HUES48 (cell line): ENCODE results near the gene MAPK8IP2.
"Not testable (repeated sequence)": the region's sequence is repeated elsewhere in the genome, so short reads cannot be mapped to it uniquely, and the experiment has no call there.

Experiments
- H3K27ac ChIP-seq: one replicate; pipeline ENCODE4 v1.7.0; 2013; ENCODE audit warnings: low read depth, low read length, inconsistent platforms
- H3K27me3 ChIP-seq: 2 replicates; pipeline ENCODE4 v1.6.1; 2013; ENCODE audit warnings: mild to moderate bottlenecking, low read length; ENCODE audit not compliant: control insufficient read depth, insufficient read depth
- H3K36me3 ChIP-seq: 2 replicates; pipeline ENCODE4 v1.6.1; 2013; ENCODE audit warnings: low read length; ENCODE audit not compliant: control insufficient read depth, insufficient read depth
- H3K4me1 ChIP-seq: 2 replicates; pipeline ENCODE4 v1.6.1; 2013; ENCODE audit warnings: mild to moderate bottlenecking, low read length; ENCODE audit not compliant: control insufficient read depth, insufficient read depth
- H3K4me3 ChIP-seq: 2 replicates; pipeline ENCODE4 v1.5.1; 2013; ENCODE audit warnings: mild to moderate bottlenecking, low read depth, low read length
- H3K9ac ChIP-seq: 2 replicates; pipeline ENCODE4 v1.6.1; 2013; ENCODE audit warnings: mild to moderate bottlenecking, low read depth, low read length, moderate library complexity
- H3K9me3 ChIP-seq: 2 replicates; pipeline ENCODE4 v1.6.1; 2013; ENCODE audit warnings: low read length; ENCODE audit not compliant: control insufficient read depth, insufficient read depth

MAPK8IP2 gene

GRCh38 chr22:50608058-50608840 lies 7.7 kb downstream of the MAPK8IP2 start:
- not testable (repeated sequence) for H3K36me3 ChIP-seq, H3K4me1 ChIP-seq, H3K27ac ChIP-seq, H3K9ac ChIP-seq, H3K4me3 ChIP-seq, H3K9me3 ChIP-seq
- H3K27me3 ChIP-seq, result peaks cover 47% of the 10 kb centered on the region

- Histone ChIP-seq H3K27me3 (peaks cover 41% of the 10 kb centered on the region), H3K36me3 (no peaks in the 10 kb centered on the region), H3K9ac (no peak overlapping the region), H3K27ac (no peak overlapping the region), H3K4me1 (no peaks in the 10 kb centered on the region), H3K9me3 (no peaks in the 10 kb centered on the region), H3K4me3 (no peak overlapping the region)
These were observed 8.4 kb downstream of the MAPK8IP2 start for GRCh38 chr22:50608996-50609395.

- Histone ChIP-seq H3K4me1 (no peaks in the 10 kb centered on the region), H3K27ac (no peak overlapping the region), H3K9ac (no peak overlapping the region), H3K9me3 (no peaks in the 10 kb centered on the region), H3K4me3 (no peak overlapping the region), H3K36me3 (no peaks in the 10 kb centered on the region), H3K27me3 (peaks cover 35% of the 10 kb centered on the region)
These were observed 9.0 kb downstream of the MAPK8IP2 start for GRCh38 chr22:50609599-50609998.

DNA sequence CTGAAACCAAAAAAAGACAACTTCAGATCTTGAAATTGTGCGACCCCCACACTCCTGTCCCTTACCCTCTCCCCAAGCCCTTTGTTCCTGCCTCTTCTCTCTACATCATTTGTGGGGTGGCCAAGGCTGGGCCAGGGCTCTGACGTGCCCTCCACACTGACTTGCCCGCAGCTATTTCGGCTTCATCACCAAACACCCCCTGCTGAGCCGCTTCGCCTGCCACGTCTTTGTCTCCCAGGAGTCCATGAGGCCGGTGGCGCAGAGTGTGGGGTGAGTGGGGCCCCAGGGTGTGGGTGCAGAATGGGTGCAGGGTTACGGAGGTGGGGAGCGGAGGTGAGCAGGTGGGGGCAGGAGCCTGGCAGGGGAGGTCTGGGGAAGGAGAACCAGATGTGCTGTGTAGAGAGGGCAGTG lies 9.5 kb downstream of the MAPK8IP2 start:
- Histone ChIP-seq H3K27me3 (peaks cover 31% of the 10 kb centered on the region), H3K9me3 (no peaks in the 10 kb centered on the region), H3K27ac (no peak overlapping the region), H3K9ac (no peak overlapping the region), H3K4me3 (no peak overlapping the region), H3K36me3 (no peaks in the 10 kb centered on the region), H3K4me1 (no peaks in the 10 kb centered on the region)

GRCh38 chr22:50610581-50610980 lies 10.0 kb downstream of the MAPK8IP2 start:
- H3K4me3 ChIP-seq, result no peak overlapping the region
- H3K27me3 ChIP-seq, result peaks cover 25% of the 10 kb centered on the region; the same call in 1 of the 2 replicates
- no peaks in the 10 kb centered on the region for H3K9me3 ChIP-seq
- H3K4me1 ChIP-seq, result no peaks in the 10 kb centered on the region
- H3K27ac ChIP-seq, result no peak overlapping the region
- no peak overlapping the region for H3K9ac ChIP-seq
- H3K36me3 ChIP-seq, result no peaks in the 10 kb centered on the region

DNA sequence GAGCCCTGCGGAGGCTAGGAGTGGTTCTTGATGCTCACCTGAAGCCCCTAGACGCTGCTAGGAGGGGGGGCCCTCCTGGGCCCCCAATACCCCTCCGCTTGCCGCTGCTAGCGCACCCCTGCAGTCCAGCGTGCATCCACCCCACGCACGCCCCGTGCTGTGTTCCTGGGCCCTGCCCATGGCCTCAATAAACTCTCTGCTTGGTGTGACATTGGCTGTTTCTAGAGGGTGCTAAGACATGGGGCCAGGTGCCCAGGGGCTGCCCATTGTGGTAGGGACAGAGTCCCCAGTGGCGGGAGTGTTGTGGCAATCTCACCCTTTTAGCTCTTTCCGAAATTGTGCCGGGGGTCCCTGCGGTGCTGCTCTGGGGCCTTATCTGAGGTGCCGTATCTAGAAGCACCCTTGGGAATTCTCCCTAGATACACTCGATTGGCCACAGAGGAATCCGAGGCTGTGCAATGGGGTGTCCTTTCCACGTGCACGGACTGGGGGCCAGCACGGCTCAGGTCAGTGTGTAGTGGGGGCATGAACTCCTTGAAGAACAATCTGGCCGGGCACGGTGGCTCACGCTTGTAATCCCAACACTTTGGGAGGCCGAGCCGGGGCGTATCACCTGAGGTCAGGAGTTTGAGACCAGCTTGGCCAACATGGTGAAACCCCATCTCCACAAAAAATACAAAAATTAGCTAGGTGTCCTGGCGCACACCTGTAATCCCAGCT lies 10.9 kb downstream of the MAPK8IP2 start:
- Histone ChIP-seq H3K36me3 (no peaks in the 10 kb centered on the region), H3K4me3 (no peak overlapping the region), H3K27me3 (peaks cover 18% of the 10 kb centered on the region; the same call in 1 of the 2 replicates), H3K9me3 (no peaks in the 10 kb centered on the region), H3K9ac (no peak overlapping the region), H3K27ac (no peak overlapping the region), H3K4me1 (no peaks in the 10 kb centered on the region)

GRCh38 chr22:50612168-50612527 lies 11.6 kb downstream of the MAPK8IP2 start:
- Histone ChIP-seq H3K4me3 (no peak overlapping the region), H3K27me3 (peaks cover 15% of the 10 kb centered on the region; the same call in 1 of the 2 replicates), H3K27ac (no peak overlapping the region), H3K9ac (no peak overlapping the region), H3K36me3 (no peaks in the 10 kb centered on the region), H3K9me3 (no peaks in the 10 kb centered on the region), H3K4me1 (no peaks in the 10 kb centered on the region)

- H3K27me3 ChIP-seq, result peaks cover 10% of the 10 kb centered on the region; the same call in 1 of the 2 replicates
- no peaks in the 10 kb centered on the region for H3K4me1 ChIP-seq
- H3K9me3 ChIP-seq, result no peaks in the 10 kb centered on the region
- H3K27ac ChIP-seq, result no peak overlapping the region
- H3K36me3 ChIP-seq, result no peaks in the 10 kb centered on the region
- no peak overlapping the region for H3K9ac ChIP-seq
- H3K4me3 ChIP-seq, result no peak overlapping the region
These were observed 12.1 kb downstream of the MAPK8IP2 start for GRCh38 chr22:50612528-50613221.

GRCh38 chr22:50613291-50613981 lies 12.8 kb downstream of the MAPK8IP2 start:
- H3K27ac ChIP-seq, result no peak overlapping the region
- no peaks in the 10 kb centered on the region for H3K36me3 ChIP-seq
- no peak overlapping the region for H3K4me3 ChIP-seq
- no peaks in the 10 kb centered on the region for H3K9me3 ChIP-seq
- H3K9ac ChIP-seq, result no peak overlapping the region
- peaks cover 6% of the 10 kb centered on the region; the same call in 1 of the 2 replicates for H3K27me3 ChIP-seq
- H3K4me1 ChIP-seq, result no peaks in the 10 kb centered on the region

DNA sequence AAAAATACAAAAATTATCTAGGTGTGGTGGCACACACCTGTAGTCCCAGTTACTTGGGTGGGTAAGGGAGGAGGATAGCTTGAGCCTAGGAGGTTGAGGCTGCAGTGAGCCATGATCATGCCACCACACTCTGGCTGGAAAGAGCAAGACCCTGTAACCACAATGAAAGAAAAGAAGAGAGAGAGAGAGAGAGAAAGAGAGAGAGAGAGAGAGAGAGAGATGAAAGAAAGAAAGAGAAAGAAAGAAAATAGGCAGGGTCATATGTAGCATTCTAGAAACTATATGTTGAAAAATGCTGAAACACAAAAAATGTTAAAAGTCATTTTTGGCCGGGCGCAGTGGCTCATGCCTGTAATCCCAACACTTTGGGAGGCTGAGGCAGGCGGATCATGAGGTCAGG lies 13.7 kb downstream of the MAPK8IP2 start:
- H3K27me3 ChIP-seq, H3K27ac ChIP-seq, H3K36me3 ChIP-seq, H3K9me3 ChIP-seq, H3K4me3 ChIP-seq, H3K9ac ChIP-seq, H3K4me1 ChIP-seq: not testable (repeated sequence)
